Gastroesophageal sphincter (tissue), 4 donors: ENCODE data around the gene AASDH. TPM values are rescaled to one million over a fixed set of nuclear protein-coding genes. Genes with fewer than 3 reads are reported as not detected.

Experiments
- ATAC-seq: fragments of 150-250 bp; one replicate; pipeline ENCODE4 v1.9.1; 2016; ENCODE audit warnings: mild to moderate bottlenecking, moderate library complexity
- H3K27ac ChIP-seq, 4 donors: fragments of 200-600 bp; sonication (generic) in 3 of 4; 1 replicate in 3 of 4; 2 replicates in 1 of 4; pipeline ENCODE4 v1.5.1; 2016 to 2019
- H3K27me3 ChIP-seq: fragments of 200-600 bp; sonication (generic); one replicate; pipeline ENCODE4 v1.5.1; 2019
- H3K36me3 ChIP-seq, 2 donors: fragments of 200-600 bp; sonication (generic); one replicate each; pipeline ENCODE4 v1.5.1; 2019; ENCODE audit warnings: control low read depth in 1 of 2
- H3K4me1 ChIP-seq, 3 donors: fragments of 200-600 bp; sonication (generic); 1 replicate in 2 of 3; 2 replicates in 1 of 3; pipeline ENCODE4 v1.5.1; 2016 to 2019; ENCODE audit warnings: control low read depth in 2 of 3
- H3K4me3 ChIP-seq, 2 donors: fragments of 200-600 bp; sonication (generic); one replicate each; pipeline ENCODE4 v1.5.1; 2019; ENCODE audit warnings: mild to moderate bottlenecking in 1 of 2, moderate library complexity in 1 of 2
- H3K9me3 ChIP-seq, 3 donors: fragments of 200-600 bp; sonication (generic); one replicate each; pipeline ENCODE4 v1.5.1; 2017 to 2019; ENCODE audit warnings: control low read depth in 2 of 3
- CTCF ChIP-seq, 4 experiments: fragments of 200-600 bp in 2 of 4; fragments of 450-650 bp in 2 of 4; sonication (generic) in 1 of 4; IDR thresholded peaks; one replicate each; pipeline ENCODE4 v1.5.1; 2017 to 2019; ENCODE audit warnings: antibody characterized with exemption in 4 of 4, mild to moderate bottlenecking in 2 of 4, moderate library complexity in 2 of 4
- EP300 ChIP-seq: sonication (generic); formaldehyde crosslinking; IDR thresholded peaks from one replicate; pipeline ENCODE4 v1.6.1; 2017; ENCODE audit warnings: antibody characterized with exemption, mild to moderate bottlenecking
- POLR2A ChIP-seq, 2 donors: fragments of 450-650 bp; IDR thresholded peaks; one replicate each; pipeline ENCODE4 v1.6.1; 2017; ENCODE audit warnings: antibody characterized with exemption in 2 of 2, mild to moderate bottlenecking in 2 of 2, moderate library complexity in 1 of 2
- POLR2AphosphoS5 ChIP-seq: sonication (generic); formaldehyde crosslinking; IDR thresholded peaks from one replicate; pipeline ENCODE4 v1.6.1; 2017; ENCODE audit warnings: antibody characterized with exemption
- WGBS, 2 donors: methylation state at CpG; one replicate each; pipeline ENCODE4 v1.1.5; 2018; ENCODE audit warnings: low coverage in 1 of 2; 5-methylcytosine and 5-hydroxymethylcytosine counted together
- total RNA-seq, 4 donors: library from RNA; depleted of rRNA; stranded (reverse); fragments of >200 nt; gene quantifications; one replicate each; pipeline ENCODE4 v1.1.0, GENCODE V29; 2016

AASDH gene
- total RNA-seq, 4 donors from 2014 or later: 4.5 to 13.1 (median 9.5) TPM

- Histone ChIP-seq H3K27ac (no peak overlapping the region), H3K9me3 (no peaks in the 10 kb centered on the region), H3K4me3 (no peak overlapping the region), H3K27me3 (no peaks in the 10 kb centered on the region), H3K36me3 (peaks cover 0 to 60% of the 10 kb centered on the region in 2 donors), H3K4me1 (no peaks in the 10 kb centered on the region)
- TF ChIP-seq POLR2AphosphoS5: no peak
- no peak for ATAC-seq
Measured at GRCh38 chr4:56360071-56360470, 27.2 kb downstream of the AASDH start.

- no peaks in the 10 kb centered on the region for H3K4me1 ChIP-seq
- H3K27ac ChIP-seq: no peak overlapping the region
- 99 to 100% methylated on average over 1 to 7 of the region's 9 CpGs for WGBS, 2 donors
- peaks cover 0 to 70% of the 10 kb centered on the region in 2 donors for H3K36me3 ChIP-seq
- no peaks in the 10 kb centered on the region for H3K27me3 ChIP-seq
- TF ChIP-seq EP300: no peak
- TF ChIP-seq CTCF (IDR thresholded peaks at IDR 0.05): no peak
- TF ChIP-seq POLR2A (IDR thresholded peaks at IDR 0.05): no peak
- no peak for TF ChIP-seq POLR2AphosphoS5
- H3K4me3 ChIP-seq: no peak overlapping the region
- no peak for ATAC-seq
- no peaks in the 10 kb centered on the region for H3K9me3 ChIP-seq
Measured at GRCh38 chr4:56356650-56357049, 30.6 kb downstream of the AASDH start.

GRCh38 chr4:56348576-56348975 lies 38.7 kb downstream of the AASDH start:
- Histone ChIP-seq H3K27me3 (no peaks in the 10 kb centered on the region), H3K4me3 (no peak overlapping the region), H3K27ac (no peak overlapping the region), H3K9me3 (no peaks in the 10 kb centered on the region), H3K36me3 (peaks cover 0 to 67% of the 10 kb centered on the region in 2 donors), H3K4me1 (no peaks in the 10 kb centered on the region)
- 88 to 90% methylated on average over 2 of the region's 3 CpGs for WGBS, 2 donors
- ATAC-seq: no peak
- TF ChIP-seq EP300 (no peak), POLR2A (IDR thresholded peaks at IDR 0.05) (no peak), POLR2AphosphoS5 (no peak), CTCF (IDR thresholded peaks at IDR 0.05) (no peak)

- TF ChIP-seq POLR2A (IDR thresholded peaks at IDR 0.05): no peak
- Histone ChIP-seq H3K4me1 (no peaks in the 10 kb centered on the region), H3K36me3 (peaks cover 0 to 64% of the 10 kb centered on the region in 2 donors), H3K27ac (no peak overlapping the region), H3K27me3 (no peaks in the 10 kb centered on the region), H3K4me3 (no peak overlapping the region), H3K9me3 (no peaks in the 10 kb centered on the region)
- WGBS, 2 donors: 92% methylated on average over 4 of the region's 4 CpGs
- no peak for ATAC-seq
Measured at GRCh38 chr4:56345458-56345857, 41.8 kb downstream of the AASDH start.

- TF ChIP-seq POLR2AphosphoS5 (no peak), POLR2A (IDR thresholded peaks at IDR 0.05) (no peak), EP300 (no peak), CTCF (IDR thresholded peaks at IDR 0.05) (no peak)
- Histone ChIP-seq H3K9me3 (no peaks in the 10 kb centered on the region), H3K27ac (no peak overlapping the region), H3K36me3 (peaks cover 0 to 50% of the 10 kb centered on the region in 2 donors), H3K4me1 (no peaks in the 10 kb centered on the region), H3K4me3 (no peak overlapping the region), H3K27me3 (no peaks in the 10 kb centered on the region)
- no peak for ATAC-seq
- 33 to 36% methylated on average over 1 of the region's 1 CpG for WGBS, 2 donors
Measured at GRCh38 chr4:56342746-56343145, 44.5 kb downstream of the AASDH start.

GRCh38 chr4:56330691-56331090 lies 56.6 kb downstream of the AASDH start:
- no peaks in the 10 kb centered on the region for H3K9me3 ChIP-seq
- no peaks in the 10 kb centered on the region for H3K27me3 ChIP-seq
- no peaks in the 10 kb centered on the region for H3K4me1 ChIP-seq
- no peak overlapping the region for H3K27ac ChIP-seq
- no peak for ATAC-seq
- TF ChIP-seq EP300 (no peak), POLR2A (IDR thresholded peaks at IDR 0.05) (no peak), POLR2AphosphoS5 (no peak), CTCF (IDR thresholded peaks at IDR 0.05) (no peak)
- H3K36me3 ChIP-seq: no peaks in the 10 kb centered on the region
- WGBS, 2 donors: 57% methylated on average over 2 of the region's 2 CpGs; no CpG with 5 or more reads in 1 of the 2 donors
- no peak overlapping the region for H3K4me3 ChIP-seq
